Cardiac ventricle fibroblast (primary cell): ENCODE data around the gene TELO2. TPM values are rescaled to one million over a fixed set of nuclear protein-coding genes. Genes with fewer than 3 reads are reported as not detected.

Experiments
- total RNA-seq: library from RNA; depleted of rRNA; stranded (reverse); fragments of >200 nt; gene quantifications from 2 replicates; pipeline ENCODE4 v1.2.3, GENCODE V29; 2015

Gene TELO2
- 11.5 and 17.0 TPM in 2 replicates for total RNA-seq

DNA sequence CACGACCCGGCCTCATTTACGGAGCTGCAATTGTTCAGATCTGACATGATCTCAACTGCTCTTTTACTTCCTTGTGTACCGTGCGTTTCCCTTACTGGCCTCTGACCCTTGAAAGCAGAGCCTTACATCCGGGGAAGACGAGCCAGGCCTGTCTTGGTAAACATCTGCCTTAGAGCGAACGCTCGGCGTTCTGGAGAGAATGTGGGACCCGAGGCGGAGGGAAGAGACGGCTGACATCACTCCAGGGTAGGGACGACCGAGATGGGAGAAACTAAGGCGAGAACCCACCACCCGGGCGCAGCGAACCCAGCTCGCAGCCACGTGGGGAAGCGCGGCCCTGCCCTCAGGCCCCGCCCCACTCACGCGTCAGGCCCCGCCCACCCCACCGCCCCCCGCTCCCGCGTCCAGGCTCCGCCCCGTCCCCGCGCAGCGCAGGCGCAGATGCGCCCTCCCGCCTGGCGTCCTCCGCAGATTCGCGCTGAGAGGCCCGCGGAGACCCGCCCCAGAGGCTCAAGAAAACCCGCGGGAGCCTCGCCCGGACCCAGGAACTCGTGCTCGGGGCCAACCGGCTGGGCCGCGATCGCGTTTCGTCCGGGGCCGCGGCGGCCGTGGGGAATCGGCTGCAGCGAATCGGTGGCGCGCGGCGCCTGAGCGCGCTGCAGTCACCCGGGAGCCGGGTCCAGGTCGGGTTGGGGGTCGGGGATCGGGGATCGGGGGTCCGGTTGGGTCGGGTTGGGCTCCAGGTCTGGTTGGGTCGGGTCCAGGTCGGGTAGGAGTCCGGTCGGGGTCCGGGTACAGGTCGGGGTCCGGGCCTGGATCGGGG lies at the start of gene TELO2:
TSS of gene TELO2 (plus strand) at position 438 of the 823 bp plus-strand sequence. CDS start 922 bp downstream, outside the sequence.

GRCh38 chr16:1443980-1444729 lies 49.0 kb upstream of the TELO2 start, which contains the start of gene CCDC154:
TSS of gene CCDC154 (minus strand) at chr16:1444556. CDS start at chr16:1444322, 234 bp downstream.

DNA sequence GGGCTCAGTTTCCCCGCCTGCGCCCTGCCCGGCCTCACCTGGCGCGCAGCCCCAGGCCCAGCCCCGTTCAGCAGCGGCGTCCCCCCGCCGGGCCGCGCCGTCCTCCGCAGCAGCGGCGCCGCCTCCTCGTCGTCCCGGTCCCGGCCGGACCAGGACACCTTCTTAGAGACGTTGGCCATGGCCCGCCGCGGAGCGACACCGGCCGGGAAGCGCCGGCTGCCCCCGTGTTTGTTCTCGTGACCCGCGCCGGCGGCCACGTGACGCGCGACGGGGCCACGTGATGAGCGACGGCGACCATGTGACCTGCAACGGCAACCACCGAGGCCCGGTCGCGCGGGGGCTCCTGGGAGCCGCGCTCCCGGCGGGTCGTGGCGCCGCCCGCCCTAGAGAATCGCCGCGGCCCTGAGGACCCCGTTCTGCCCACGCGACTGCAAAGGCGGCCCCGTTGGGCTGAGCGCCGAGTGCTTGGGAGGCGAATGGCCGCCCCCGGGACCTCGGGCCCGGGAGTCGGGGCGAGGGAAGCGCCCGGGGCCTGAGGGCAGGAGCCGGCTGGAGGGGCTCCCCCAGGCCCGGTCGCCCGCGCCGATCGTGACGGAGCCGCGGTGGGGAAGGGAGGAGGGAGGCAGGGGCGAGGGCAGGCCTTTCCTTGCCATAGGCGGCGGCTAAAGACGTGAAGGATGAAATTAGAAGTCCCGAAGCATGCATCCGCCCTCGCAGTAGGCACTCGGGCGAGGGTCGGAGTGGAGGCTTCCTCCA lies 18.2 kb upstream of the TELO2 start, which contains the start of gene CLCN7:
TSS of gene CLCN7 (minus strand) at position 233 of the 756 bp plus-strand sequence. CDS start at position 179, 54 bp downstream.

GRCh38 chr16:1488619-1489018 lies 4.5 kb upstream of the TELO2 start, which contains the start of gene PTX4:
TSS of gene PTX4 (minus strand) at chr16:1488944. CDS start at chr16:1488909, 35 bp downstream.

DNA sequence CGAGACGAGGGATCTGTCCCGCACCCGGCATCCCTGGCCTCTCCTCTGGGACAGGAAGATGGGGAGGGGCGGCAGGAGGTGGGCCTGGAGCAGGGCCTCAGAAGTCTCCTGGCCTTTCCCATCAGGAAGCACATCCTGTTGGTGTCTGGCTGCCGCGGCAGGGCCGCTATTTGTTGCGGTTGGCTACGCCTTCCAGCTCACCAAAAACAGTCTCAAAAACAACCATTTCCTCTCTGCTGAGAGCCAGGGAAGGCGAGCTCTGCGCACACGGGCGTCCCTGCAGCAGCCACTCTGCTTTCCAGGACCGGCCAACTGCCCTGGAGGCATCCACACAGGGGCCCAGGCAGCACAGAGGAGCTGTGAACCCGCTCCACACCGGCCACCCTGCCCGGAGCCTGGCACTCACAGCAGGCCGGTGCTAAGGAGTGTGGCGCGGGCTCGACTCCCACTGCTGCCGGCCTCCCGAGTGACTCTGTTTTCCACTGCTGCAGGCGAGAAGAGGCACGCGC lies 40.3 kb downstream of the TELO2 start, which contains the start of gene TMEM204:
TSS of gene TMEM204 (plus strand) at position 224 of the 509 bp plus-strand sequence. CDS start 610 bp downstream, outside the sequence.

Other genes starting within 250 kb of the TELO2 start
- not detected in 2 replicates for gene TPSD1, start 237.3 kb upstream of the TELO2 start, total RNA-seq
- gene UBE2I, start 183.7 kb upstream of the TELO2 start, total RNA-seq, result 66.5 and 79.5 TPM in 2 replicates
- gene BAIAP3, start 159.7 kb upstream of the TELO2 start, total RNA-seq, result 0.15 and 0.37 TPM in 2 replicates
- 77.4 and 85.3 TPM in 2 replicates for gene TSR3, start 141.5 kb upstream of the TELO2 start, total RNA-seq
- gene GNPTG, start 141.4 kb upstream of the TELO2 start, total RNA-seq, result 68.6 and 69.3 TPM in 2 replicates
- gene UNKL, start 78.7 kb upstream of the TELO2 start, total RNA-seq, result 18.3 and 25.6 TPM in 2 replicates
- 9.3 and 10.5 TPM in 2 replicates for gene UQCC4, start 72.6 kb upstream of the TELO2 start, total RNA-seq
- gene PERCC1, start 62.3 kb upstream of the TELO2 start, total RNA-seq, result not detected in 2 replicates
- gene CCDC154, start 48.8 kb upstream of the TELO2 start, total RNA-seq, result 0.39 TPM in 1 of 2 replicates, not detected in the other
- gene CLCN7, start 18.3 kb upstream of the TELO2 start, total RNA-seq, result 44.9 and 50.0 TPM in 2 replicates
- gene PTX4, start 4.4 kb upstream of the TELO2 start, total RNA-seq, result 0.37 TPM in 1 of 2 replicates, not detected in the other
- 16.8 and 20.5 TPM in 2 replicates for gene TMEM204, start 40.3 kb downstream of the TELO2 start, total RNA-seq
- 14.6 and 23.7 TPM in 2 replicates for gene IFT140, start 118.7 kb downstream of the TELO2 start, total RNA-seq
- 8.2 and 8.8 TPM in 2 replicates for gene CRAMP1, start 119.0 kb downstream of the TELO2 start, total RNA-seq
- 24.4 and 30.3 TPM in 2 replicates for gene JPT2, start 184.9 kb downstream of the TELO2 start, total RNA-seq
- gene MAPK8IP3, start 212.8 kb downstream of the TELO2 start, total RNA-seq, result 13.9 and 16.6 TPM in 2 replicates